Measurements from ENCODE around the gene MTPN.

MTPN gene

GRCh38 chr7:135888740-135889139 is 88.4 kb downstream of the MTPN start:
- 0 out of 2 replicates have a peak, but pooled peaks cover 4% of the 10 kb centered on the region for H3K9me2 ChIP-seq (replicated peaks; ENCODE audit: insufficient read depth, low read length)
- DNase-seq, result no peak
- H4K20me1 ChIP-seq (ENCODE audit: insufficient read depth, low read length), result no peaks in the 10 kb centered on the region
- no peak overlapping the region for H3K27ac ChIP-seq (ENCODE audit: low read length)
- H2AFZ ChIP-seq (ENCODE audit: low read length), result no peak overlapping the region
- H3K4me3 ChIP-seq (ENCODE audit: low read length), result no peak overlapping the region
- H3K4me2 ChIP-seq (ENCODE audit: low read depth, low read length), result no peak overlapping the region
- TF ChIP-seq EZH2phosphoT487 (IDR thresholded peaks at IDR 0.05; ENCODE audit: low read length), result no peak
- no peaks in the 10 kb centered on the region for H3K79me2 ChIP-seq (ENCODE audit: low read length)
- H3K9me3 ChIP-seq (replicated peaks; ENCODE audit: insufficient read depth, low read length), result no peaks in the 10 kb centered on the region
- H3K36me3 ChIP-seq (replicated peaks; ENCODE audit: insufficient read depth, low read length), result no peaks in the 10 kb centered on the region
- H3K27me3 ChIP-seq (replicated peaks; ENCODE audit: insufficient read depth, low read length), result no peaks in the 10 kb centered on the region
- H3K9ac ChIP-seq (ENCODE audit: low read length), result no peak overlapping the region
- no peaks in the 10 kb centered on the region for H3K4me1 ChIP-seq (ENCODE audit: low read length)
- H3F3A ChIP-seq (ENCODE audit: insufficient read depth, low read length), result no peaks in the 10 kb centered on the region

DNA sequence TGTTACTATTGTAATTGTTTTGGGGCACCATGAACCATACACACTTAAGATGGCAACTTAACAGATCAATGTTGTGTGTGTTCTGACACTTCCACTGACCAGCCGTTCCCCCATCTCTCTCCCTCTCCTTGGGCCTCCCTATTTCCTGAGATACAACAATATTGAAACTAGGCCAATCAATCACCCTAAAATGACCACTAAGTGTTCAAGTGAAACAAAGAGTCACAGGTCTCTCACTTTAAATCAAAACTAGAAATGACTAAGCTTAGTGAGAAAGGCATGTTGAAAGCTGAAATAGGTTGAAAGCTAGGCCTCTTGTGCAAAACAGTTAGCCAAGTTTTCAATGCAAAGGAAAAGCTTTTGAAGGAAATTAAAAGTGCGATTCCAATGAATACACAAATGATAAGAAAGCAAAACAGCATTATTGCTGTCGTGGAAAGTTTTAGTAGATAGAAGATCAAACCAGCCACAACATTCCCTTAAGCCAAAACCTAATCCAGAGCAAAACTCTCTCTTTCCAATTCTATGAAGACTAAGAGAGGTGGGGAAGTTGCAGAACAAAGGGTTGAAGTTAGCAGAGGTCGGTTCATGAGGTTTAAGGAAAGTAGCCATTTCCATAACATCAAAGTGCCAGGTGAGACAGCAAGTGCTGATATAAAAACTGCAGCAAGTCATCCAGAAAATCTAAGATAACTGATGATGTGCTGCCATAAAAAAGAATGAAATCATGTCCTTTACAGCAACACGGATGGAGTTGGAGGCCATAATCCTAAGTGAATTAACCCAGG is 90.6 kb downstream of the MTPN start:
- no peak for TF ChIP-seq EZH2phosphoT487 (IDR thresholded peaks at IDR 0.05; ENCODE audit: low read length)
- TF ChIP-seq, protein P1, sequence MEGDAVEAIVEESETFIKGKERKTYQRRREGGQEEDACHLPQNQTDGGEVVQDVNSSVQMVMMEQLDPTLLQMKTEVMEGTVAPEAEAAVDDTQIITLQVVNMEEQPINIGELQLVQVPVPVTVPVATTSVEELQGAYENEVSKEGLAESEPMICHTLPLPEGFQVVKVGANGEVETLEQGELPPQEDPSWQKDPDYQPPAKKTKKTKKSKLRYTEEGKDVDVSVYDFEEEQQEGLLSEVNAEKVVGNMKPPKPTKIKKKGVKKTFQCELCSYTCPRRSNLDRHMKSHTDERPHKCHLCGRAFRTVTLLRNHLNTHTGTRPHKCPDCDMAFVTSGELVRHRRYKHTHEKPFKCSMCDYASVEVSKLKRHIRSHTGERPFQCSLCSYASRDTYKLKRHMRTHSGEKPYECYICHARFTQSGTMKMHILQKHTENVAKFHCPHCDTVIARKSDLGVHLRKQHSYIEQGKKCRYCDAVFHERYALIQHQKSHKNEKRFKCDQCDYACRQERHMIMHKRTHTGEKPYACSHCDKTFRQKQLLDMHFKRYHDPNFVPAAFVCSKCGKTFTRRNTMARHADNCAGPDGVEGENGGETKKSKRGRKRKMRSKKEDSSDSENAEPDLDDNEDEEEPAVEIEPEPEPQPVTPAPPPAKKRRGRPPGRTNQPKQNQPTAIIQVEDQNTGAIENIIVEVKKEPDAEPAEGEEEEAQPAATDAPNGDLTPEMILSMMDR (IDR thresholded peaks at IDR 0.05; ENCODE audit: low read length), result no peak
- no peak for TF ChIP-seq EZH2 (optimal IDR thresholded peaks at IDR 0.05; ENCODE audit: low read depth, low read length)
- Histone ChIP-seq H3F3A (ENCODE audit: insufficient read depth, low read length) (no peaks in the 10 kb centered on the region), H3K36me3 (replicated peaks; ENCODE audit: insufficient read depth, low read length) (no peaks in the 10 kb centered on the region), H4K20me1 (ENCODE audit: insufficient read depth, low read length) (no peaks in the 10 kb centered on the region), H3K9me3 (replicated peaks; ENCODE audit: insufficient read depth, low read length) (no peaks in the 10 kb centered on the region), H3K4me2 (ENCODE audit: low read depth, low read length) (no peak overlapping the region), H3K27me3 (replicated peaks; ENCODE audit: insufficient read depth, low read length) (no peaks in the 10 kb centered on the region), H3K9me2 (replicated peaks; ENCODE audit: insufficient read depth, low read length) (0 out of 2 replicates have a peak, but pooled peaks cover 4% of the 10 kb centered on the region), H2AFZ (ENCODE audit: low read length) (no peak overlapping the region), H3K9ac (ENCODE audit: low read length) (no peak overlapping the region), H3K27ac (ENCODE audit: low read length) (no peak overlapping the region), H3K4me1 (ENCODE audit: low read length) (no peaks in the 10 kb centered on the region), H3K4me3 (ENCODE audit: low read length) (no peak overlapping the region), H3K79me2 (ENCODE audit: low read length) (no peaks in the 10 kb centered on the region)
- DNase-seq, result no peak

- Histone ChIP-seq H3K36me3 (replicated peaks; ENCODE audit: insufficient read depth, low read length) (no peaks in the 10 kb centered on the region), H3K4me1 (ENCODE audit: low read length) (no peaks in the 10 kb centered on the region), H3K4me2 (ENCODE audit: low read depth, low read length) (no peak overlapping the region), H3K79me2 (ENCODE audit: low read length) (no peaks in the 10 kb centered on the region), H3K9me2 (replicated peaks; ENCODE audit: insufficient read depth, low read length) (no peaks in the 10 kb centered on the region), H3K27ac (ENCODE audit: low read length) (no peak overlapping the region), H3F3A (ENCODE audit: insufficient read depth, low read length) (no peaks in the 10 kb centered on the region), H3K9me3 (replicated peaks; ENCODE audit: insufficient read depth, low read length) (no peaks in the 10 kb centered on the region), H3K9ac (ENCODE audit: low read length) (no peak overlapping the region), H4K20me1 (ENCODE audit: insufficient read depth, low read length) (no peaks in the 10 kb centered on the region), H2AFZ (ENCODE audit: low read length) (no peak overlapping the region), H3K27me3 (replicated peaks; ENCODE audit: insufficient read depth, low read length) (no peaks in the 10 kb centered on the region), H3K4me3 (ENCODE audit: low read length) (no peak overlapping the region)
- TF ChIP-seq EZH2 (optimal IDR thresholded peaks at IDR 0.05; ENCODE audit: low read depth, low read length) (no peak), EZH2phosphoT487 (IDR thresholded peaks at IDR 0.05; ENCODE audit: low read length) (no peak)
- TF ChIP-seq, protein P1 (IDR thresholded peaks at IDR 0.05; ENCODE audit: low read length), result no peak
- no peak for DNase-seq
Measured at GRCh38 chr7:135884495-135885232, 92.5 kb downstream of the MTPN start.

All from MM.1S (cell line).